Ovary (tissue), 9 donors: ENCODE measurements around the gene NAT8L. TPM values are rescaled to one million over a fixed set of nuclear protein-coding genes. Genes with fewer than 3 reads are reported as not detected.

Experiments
- DNase-seq, 5 donors: peaks; one replicate each; pipeline ENCODE4 v3.0.0-alpha.2; 2019 to 2020
- H3K27ac ChIP-seq, 2 donors: fragments of 200-600 bp; one replicate each; pipeline versions ENCODE4 v1.5.1 to v1.8.0; 2019 to 2022
- H3K27me3 ChIP-seq: fragments of 200-600 bp; one replicate; pipeline ENCODE4 v1.8.0; 2022
- H3K36me3 ChIP-seq: fragments of 200-600 bp; sonication (generic); one replicate; pipeline ENCODE4 v1.5.1; 2019
- H3K4me1 ChIP-seq: one replicate; pipeline ENCODE4 v1.8.1; 2013; ENCODE audit warnings: mild to moderate bottlenecking, moderate library complexity; ENCODE audit not compliant: insufficient read depth
- H3K4me3 ChIP-seq: fragments of 200-600 bp; sonication (generic); one replicate; pipeline ENCODE4 v1.5.1; 2017
- H3K9me3 ChIP-seq, 2 donors: fragments of 200-600 bp in 1 of 2; sonication (generic) in 1 of 2; one replicate each; pipeline versions ENCODE4 v1.5.1 to v1.8.1; 2013 to 2019; ENCODE audit warnings: mild to moderate bottlenecking in 1 of 2, moderate library complexity in 1 of 2
- EP300 ChIP-seq: sonication (generic); formaldehyde crosslinking; IDR thresholded peaks from one replicate; pipeline ENCODE4 v1.6.1; 2017; ENCODE audit warnings: antibody characterized with exemption
- POLR2A ChIP-seq: fragments of 450-650 bp; IDR thresholded peaks from one replicate; pipeline ENCODE4 v1.6.1; 2017; ENCODE audit warnings: antibody characterized with exemption, mild to moderate bottlenecking, moderate library complexity
- WGBS, 3 donors: extraction: QIAGEN DNeasy Blood & Tissue Kit in 1 of 3; methylation state at CpG; one replicate each; pipeline versions ENCODE4 v1.1.5 to v1.1.7; 2013 to 2017; 5-methylcytosine and 5-hydroxymethylcytosine counted together
- intact Hi-C, 4 donors: fragments of 100-400 bp; cut with DNase I; formaldehyde crosslinking; loops; one replicate each; pipeline versions ENCODE4 v1.11.0 to v1.15.1; 2022 to 2023
- polyA plus RNA-seq, 2 donors: library from polyadenylated mRNA; stranded (reverse); fragments of 200-250 nt in 1 of 2; fragments of 350-450 nt in 1 of 2; fragmentation: Illumina TruSeq in 1 of 2; extraction: RNeasy Lipid Tissue Mini Kit (QIAGEN cat#74804) in 1 of 2; gene quantifications; one replicate each; pipeline ENCODE4 v1.2.3, GENCODE V29; 2013 to 2014
- total RNA-seq, 7 donors: library from RNA; depleted of rRNA in 2 of 7; stranded (reverse); fragments of >200 nt in 2 of 7; fragmentation: NEBNext Ultra II Directional in 3 of 7; extraction: Animal tissue kit (Norgen Biotek cat#: 25700) in 3 of 7; gene quantifications; one replicate each; pipeline versions ENCODE4 v1.1.0 to v1.2.4, GENCODE V29; 2016 to 2023
- TF ChIP-seq, protein P1 (sequence below), 3 donors: fragments of 450-650 bp in 2 of 3; fragments of 200-600 bp in 1 of 3; IDR thresholded peaks; one replicate each; pipeline versions ENCODE4 v1.5.1 to v1.8.0; 2016 to 2022; ENCODE audit warnings: antibody characterized with exemption in 3 of 3, mild to moderate bottlenecking in 1 of 3
- donor health status: DM: no; HTN: no; CAD: no; lungs with moderate emphysema.
- donor health status: DM: no; HTN: no; CAD: no.
- donor health status: Bipolar disorder and iron deficiency.
- donor health status: DM: yes; HTN: yes; CAD: no.
- donor health status: DM: no; HTN: no; CAD: no.
- donor health status: DM: yes; HTN: yes; CAD: no.

NAT8L gene
- total and polyA plus RNA-seq, 9 donors = 0.24 to 4.1 (median 1.3) TPM

DNA sequence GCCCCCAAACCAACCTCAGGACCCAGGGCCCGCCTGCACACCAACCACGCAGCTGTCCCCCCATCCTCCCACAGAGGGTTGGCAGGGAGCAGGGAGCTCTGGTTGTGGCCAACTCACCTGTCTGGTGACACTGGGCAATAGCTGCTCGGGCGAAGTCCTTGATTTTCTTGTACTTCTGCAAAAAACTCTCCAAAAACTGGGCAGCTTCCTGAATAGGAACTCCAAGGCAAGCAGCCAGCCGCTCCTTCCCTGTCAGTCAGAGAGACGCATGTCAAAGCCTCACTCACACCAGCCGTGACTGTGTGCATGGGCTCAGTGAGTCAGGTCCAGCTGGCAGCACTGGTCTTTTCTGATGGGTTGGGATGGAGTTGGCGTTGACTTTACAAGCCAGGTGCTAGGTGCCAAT, 26.4 kb downstream of the NAT8L start:
- no peaks in the 10 kb centered on the region for H3K36me3 ChIP-seq
- intact Hi-C loops = no loop called here
- WGBS, 3 donors = 96 to 97% (median 96%) methylated on average over 8 of the region's 8 CpGs
- H3K27me3 ChIP-seq = no peaks in the 10 kb centered on the region
- H3K9me3 ChIP-seq = no peaks in the 10 kb centered on the region
- H3K4me3 ChIP-seq = no peak overlapping the region
- no peak overlapping the region for H3K27ac ChIP-seq
- DNase-seq = peak in 3 of 5 donors; percentile 4 to 11 (median 4)
- TF ChIP-seq, protein P1, sequence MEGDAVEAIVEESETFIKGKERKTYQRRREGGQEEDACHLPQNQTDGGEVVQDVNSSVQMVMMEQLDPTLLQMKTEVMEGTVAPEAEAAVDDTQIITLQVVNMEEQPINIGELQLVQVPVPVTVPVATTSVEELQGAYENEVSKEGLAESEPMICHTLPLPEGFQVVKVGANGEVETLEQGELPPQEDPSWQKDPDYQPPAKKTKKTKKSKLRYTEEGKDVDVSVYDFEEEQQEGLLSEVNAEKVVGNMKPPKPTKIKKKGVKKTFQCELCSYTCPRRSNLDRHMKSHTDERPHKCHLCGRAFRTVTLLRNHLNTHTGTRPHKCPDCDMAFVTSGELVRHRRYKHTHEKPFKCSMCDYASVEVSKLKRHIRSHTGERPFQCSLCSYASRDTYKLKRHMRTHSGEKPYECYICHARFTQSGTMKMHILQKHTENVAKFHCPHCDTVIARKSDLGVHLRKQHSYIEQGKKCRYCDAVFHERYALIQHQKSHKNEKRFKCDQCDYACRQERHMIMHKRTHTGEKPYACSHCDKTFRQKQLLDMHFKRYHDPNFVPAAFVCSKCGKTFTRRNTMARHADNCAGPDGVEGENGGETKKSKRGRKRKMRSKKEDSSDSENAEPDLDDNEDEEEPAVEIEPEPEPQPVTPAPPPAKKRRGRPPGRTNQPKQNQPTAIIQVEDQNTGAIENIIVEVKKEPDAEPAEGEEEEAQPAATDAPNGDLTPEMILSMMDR (IDR thresholded peaks at IDR 0.05) = no peak
- TF ChIP-seq POLR2A (no peak), EP300 (no peak)
- H3K4me1 ChIP-seq = no peaks in the 10 kb centered on the region

DNA sequence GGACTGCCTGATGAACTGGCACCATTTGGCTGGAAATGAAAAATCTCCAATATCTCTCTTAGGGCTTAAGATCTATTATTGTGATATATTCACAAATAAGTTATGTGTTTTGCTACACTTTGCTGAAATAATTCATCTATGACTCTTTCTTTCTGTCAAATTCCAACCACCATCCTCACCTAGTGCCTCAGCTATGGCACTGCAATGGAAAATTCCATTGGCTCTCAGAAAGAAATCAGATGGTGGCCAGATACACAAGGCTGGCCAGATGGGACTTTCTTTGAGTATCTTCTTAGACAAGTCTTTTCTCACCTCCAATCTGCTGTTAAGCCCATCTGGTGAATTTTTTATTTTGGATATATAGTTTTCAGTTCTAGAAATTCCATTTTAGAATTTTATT, 28.0 kb downstream of the NAT8L start:
- no peaks in the 10 kb centered on the region for H3K9me3 ChIP-seq
- no peak for DNase-seq
- no peak overlapping the region for H3K4me3 ChIP-seq
- intact Hi-C loops = no loop called here
- H3K4me1 ChIP-seq = no peaks in the 10 kb centered on the region
- no peak overlapping the region for H3K27ac ChIP-seq
- no peaks in the 10 kb centered on the region for H3K27me3 ChIP-seq
- TF ChIP-seq EP300 (no peak), POLR2A (no peak)
- TF ChIP-seq, protein P1 (IDR thresholded peaks at IDR 0.05) = no peak
- H3K36me3 ChIP-seq = no peaks in the 10 kb centered on the region

DNA sequence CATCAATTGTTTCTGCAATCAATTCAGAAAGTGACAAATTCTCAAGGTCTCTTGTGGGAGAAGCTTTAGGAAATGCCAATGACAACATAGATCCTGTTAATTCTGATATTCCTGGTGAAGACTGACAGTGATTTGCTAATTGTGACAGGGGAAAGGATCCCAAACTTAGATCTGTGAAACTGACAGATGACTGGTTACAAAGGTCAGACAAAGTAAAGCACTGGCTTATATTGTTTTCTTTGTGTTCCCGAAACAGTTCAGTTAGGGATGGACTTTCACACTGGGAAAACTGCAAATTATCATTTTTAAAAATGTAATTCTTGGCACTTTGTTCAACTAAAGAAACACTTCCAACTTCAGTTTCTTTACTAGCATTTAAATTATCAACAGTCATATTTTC, 30.1 kb downstream of the NAT8L start:
- no peaks in the 10 kb centered on the region for H3K36me3 ChIP-seq
- 9 to 18% (median 12%) methylated on average over 1 of the region's 1 CpG for WGBS, 3 donors
- H3K9me3 ChIP-seq = no peaks in the 10 kb centered on the region
- no peaks in the 10 kb centered on the region for H3K27me3 ChIP-seq
- H3K27ac ChIP-seq = no peak overlapping the region
- no peaks in the 10 kb centered on the region for H3K4me1 ChIP-seq
- no peak overlapping the region for H3K4me3 ChIP-seq
- no peak for DNase-seq
- TF ChIP-seq POLR2A (no peak), EP300 (no peak)
- TF ChIP-seq, protein P1 (IDR thresholded peaks at IDR 0.05) = no peak
- intact Hi-C loops = no loop called here

DNA sequence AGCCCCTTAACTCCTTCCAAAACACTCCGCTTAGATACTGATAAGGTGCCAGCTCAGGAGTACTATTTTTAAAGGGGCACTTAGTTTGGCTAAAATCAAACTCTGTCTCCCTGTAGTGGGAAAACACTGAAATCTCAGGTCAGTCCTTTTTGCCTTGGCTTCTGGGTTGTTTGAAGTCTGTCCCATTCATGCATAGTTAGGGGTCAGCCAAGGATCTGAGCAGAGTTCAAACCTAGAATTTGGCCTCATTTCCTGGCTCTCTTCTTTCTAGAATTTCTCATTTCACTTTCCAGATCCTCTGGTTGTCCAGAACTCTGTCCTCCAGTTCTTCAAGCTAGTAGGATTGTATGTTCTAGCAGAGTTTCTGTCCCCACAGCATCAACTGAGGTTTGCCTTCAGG, 31.5 kb downstream of the NAT8L start:
- H3K9me3 ChIP-seq = no peaks in the 10 kb centered on the region
- H3K4me3 ChIP-seq = no peak overlapping the region
- TF ChIP-seq EP300 (no peak), POLR2A (no peak)
- TF ChIP-seq, protein P1 (IDR thresholded peaks at IDR 0.05) = no peak
- H3K27me3 ChIP-seq = no peaks in the 10 kb centered on the region
- no peak for DNase-seq
- 67 to 68% (median 67%) methylated on average over 1 of the region's 1 CpG for whole genome bisulfite sequencing, 3 donors
- H3K27ac ChIP-seq = no peak overlapping the region
- H3K36me3 ChIP-seq = no peaks in the 10 kb centered on the region
- H3K4me1 ChIP-seq = no peaks in the 10 kb centered on the region
- intact Hi-C loops = no loop called here
